Measurements from ENCODE around the gene AMBRA1. TPM values are rescaled to one million over a fixed set of nuclear protein-coding genes. Genes with fewer than 3 reads are reported as not detected.

The AMBRA1 gene
- total and polyA plus RNA-seq, 2 donors from 2014 or later, result 8.0 to 32.6 TPM

DNA sequence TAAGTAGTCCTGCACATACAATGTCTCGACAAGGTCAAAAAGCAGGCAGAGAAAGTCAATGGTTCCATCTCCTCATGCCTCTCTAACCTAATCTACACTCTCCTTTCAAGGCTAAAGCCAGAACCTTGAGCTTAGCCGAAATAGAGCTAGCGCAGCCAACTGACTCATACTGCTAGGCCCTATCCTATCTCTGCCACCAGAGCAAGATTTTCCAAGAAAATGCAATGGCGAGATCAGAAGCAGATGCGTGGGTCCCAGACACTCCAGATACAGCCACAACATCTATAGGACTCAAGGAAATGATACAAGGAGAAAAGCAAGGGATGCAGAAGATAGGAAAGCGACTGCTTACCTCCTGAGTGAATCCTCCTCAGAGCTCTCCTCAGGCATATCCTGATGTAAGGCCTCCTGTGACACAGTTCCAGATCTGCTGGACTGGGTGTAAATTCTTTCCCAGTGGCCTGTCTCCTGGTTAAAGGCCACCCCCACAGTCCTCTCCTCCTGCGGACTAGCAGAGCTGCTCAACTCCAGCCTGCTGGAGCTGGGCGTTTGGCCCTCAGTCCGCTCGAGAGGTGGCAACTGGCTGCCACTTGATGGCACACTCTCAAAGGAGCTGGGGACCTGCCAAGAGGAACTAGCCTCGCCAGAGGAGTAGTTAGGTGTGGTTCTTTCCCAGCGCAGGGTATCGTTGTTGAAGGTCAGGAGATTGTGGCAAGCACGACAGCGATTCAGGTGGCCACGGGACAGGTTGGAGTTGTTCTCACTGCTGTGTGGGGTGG, 52.0 kb downstream of the AMBRA1 start:
- no peak for FAIRE-seq
- H3K36me3 ChIP-seq (ENCODE audit: control insufficient read depth in 2 of 3, insufficient read depth in 3 of 3, low read length in 3 of 3), result peaks cover 13 to 36% (median 27%) of the 10 kb centered on the region in 3 donors

DNA sequence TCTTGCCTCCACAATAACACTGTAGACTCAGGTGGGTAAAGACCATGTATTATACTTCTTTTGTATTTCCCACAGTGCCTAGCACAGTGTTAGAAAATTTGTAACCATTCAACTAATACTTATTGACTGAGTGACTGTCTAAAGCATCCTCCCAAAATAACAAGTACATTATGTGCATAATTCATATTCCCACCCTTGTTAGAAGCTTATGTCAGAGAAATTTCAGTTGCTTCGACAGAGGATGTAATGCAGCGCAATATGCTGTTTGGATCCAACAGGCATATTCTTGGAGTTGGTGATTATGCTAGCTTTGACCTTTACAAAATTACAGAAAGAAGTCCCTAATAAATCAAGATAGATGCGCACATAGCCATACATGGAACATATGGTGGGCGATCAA, 53.0 kb downstream of the AMBRA1 start:
- no peaks in the 10 kb centered on the region for H3K9me3 ChIP-seq (ENCODE audit: control insufficient read depth in 2 of 3, insufficient read depth in 1 of 3, low read length in 3 of 3)
- no peak overlapping the region for H3K9ac ChIP-seq (ENCODE audit: low read length in 3 of 3)
- no peak overlapping the region for H3K4me3 ChIP-seq (ENCODE audit: low read length in 3 of 3)
- TF ChIP-seq, protein P1, sequence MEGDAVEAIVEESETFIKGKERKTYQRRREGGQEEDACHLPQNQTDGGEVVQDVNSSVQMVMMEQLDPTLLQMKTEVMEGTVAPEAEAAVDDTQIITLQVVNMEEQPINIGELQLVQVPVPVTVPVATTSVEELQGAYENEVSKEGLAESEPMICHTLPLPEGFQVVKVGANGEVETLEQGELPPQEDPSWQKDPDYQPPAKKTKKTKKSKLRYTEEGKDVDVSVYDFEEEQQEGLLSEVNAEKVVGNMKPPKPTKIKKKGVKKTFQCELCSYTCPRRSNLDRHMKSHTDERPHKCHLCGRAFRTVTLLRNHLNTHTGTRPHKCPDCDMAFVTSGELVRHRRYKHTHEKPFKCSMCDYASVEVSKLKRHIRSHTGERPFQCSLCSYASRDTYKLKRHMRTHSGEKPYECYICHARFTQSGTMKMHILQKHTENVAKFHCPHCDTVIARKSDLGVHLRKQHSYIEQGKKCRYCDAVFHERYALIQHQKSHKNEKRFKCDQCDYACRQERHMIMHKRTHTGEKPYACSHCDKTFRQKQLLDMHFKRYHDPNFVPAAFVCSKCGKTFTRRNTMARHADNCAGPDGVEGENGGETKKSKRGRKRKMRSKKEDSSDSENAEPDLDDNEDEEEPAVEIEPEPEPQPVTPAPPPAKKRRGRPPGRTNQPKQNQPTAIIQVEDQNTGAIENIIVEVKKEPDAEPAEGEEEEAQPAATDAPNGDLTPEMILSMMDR (IDR thresholded peaks at IDR 0.05; ENCODE audit: borderline replicate concordance, extremely low read depth, insufficient read depth), result no peak
- no peak overlapping the region for H3K27ac ChIP-seq (ENCODE audit: low read depth in 2 of 2, low read length in 2 of 2)
- FAIRE-seq (no peak), DNase-seq (no peak)
- peaks cover 13 to 36% (median 27%) of the 10 kb centered on the region in 3 donors for H3K36me3 ChIP-seq (ENCODE audit: control insufficient read depth in 2 of 3, insufficient read depth in 3 of 3, low read length in 3 of 3)
- intact Hi-C loops (cut with DNase I), result no loop called here
- no peaks in the 10 kb centered on the region for H3K27me3 ChIP-seq (ENCODE audit: control insufficient read depth, insufficient read depth, low read length)
- peaks cover 0 to 7% (median 0%) of the 10 kb centered on the region in 3 donors for H3K4me1 ChIP-seq (ENCODE audit: control insufficient read depth in 2 of 3, insufficient read depth in 2 of 3, low read depth in 1 of 3, low read length in 3 of 3)

More for the DNA sequence above, 52.0 kb downstream of the AMBRA1 start:
- Histone ChIP-seq H3K9ac (ENCODE audit: low read length in 3 of 3) (no peak overlapping the region), H3K4me1 (ENCODE audit: control insufficient read depth in 2 of 3, insufficient read depth in 2 of 3, low read depth in 1 of 3, low read length in 3 of 3) (peaks cover 0 to 7% (median 0%) of the 10 kb centered on the region in 3 donors), H3K27me3 (ENCODE audit: control insufficient read depth, insufficient read depth, low read length) (no peaks in the 10 kb centered on the region), H3K27ac (ENCODE audit: low read depth in 2 of 2, low read length in 2 of 2) (no peak overlapping the region), H3K4me3 (ENCODE audit: low read length in 3 of 3) (no peak overlapping the region), H3K9me3 (ENCODE audit: control insufficient read depth in 2 of 3, insufficient read depth in 1 of 3, low read length in 3 of 3) (no peaks in the 10 kb centered on the region)
- no peak for DNase-seq
- intact Hi-C loops (cut with DNase I), result no loop called here
- TF ChIP-seq, protein P1 (IDR thresholded peaks at IDR 0.05; ENCODE audit: borderline replicate concordance, extremely low read depth, insufficient read depth), result no peak

DNA sequence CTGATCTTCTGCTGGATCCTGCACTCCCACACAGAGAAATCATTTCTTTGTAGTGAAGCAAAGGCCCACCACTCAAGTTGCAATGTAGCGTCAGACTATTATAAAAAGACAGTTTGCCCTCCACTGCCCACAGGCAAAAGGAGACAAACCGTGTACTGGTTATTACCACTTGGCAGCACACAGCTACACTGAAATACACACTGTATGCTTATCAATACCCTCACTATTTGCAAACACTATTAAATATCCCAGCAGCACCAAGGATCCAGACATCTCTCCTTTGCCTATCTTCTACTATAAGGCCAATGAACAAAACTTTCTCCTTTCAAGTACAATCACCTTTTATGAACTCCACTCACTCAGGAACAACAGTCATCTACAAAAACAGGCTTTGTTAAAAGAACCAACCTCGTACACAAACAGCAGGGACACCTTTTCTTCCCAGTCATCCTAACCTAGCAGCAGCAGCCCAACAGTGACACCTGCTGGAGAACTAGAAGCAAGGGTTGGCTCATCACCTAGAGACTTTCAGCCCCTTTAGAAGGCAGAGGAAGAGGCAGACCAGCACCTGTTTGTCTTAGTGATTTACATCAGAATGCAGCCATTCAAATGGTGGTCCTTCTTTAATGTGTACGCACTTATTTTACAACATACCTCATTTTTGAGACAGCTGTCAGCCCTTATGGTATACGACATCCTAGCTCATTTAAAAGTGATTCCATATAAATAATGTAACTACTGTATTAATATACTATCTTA, 56.1 kb downstream of the AMBRA1 start:
- DNase-seq, result peak in 4 of 5 donors; percentile 76 to 96 (median 84)
- intact Hi-C loops (cut with DNase I), result loop anchor here (10.0 kb wide), 1 partner anchor 153 kb away; the partner anchor contains the start of gene MDK
- H3K9me3 ChIP-seq (ENCODE audit: control insufficient read depth in 2 of 3, insufficient read depth in 1 of 3, low read length in 3 of 3), result no peaks in the 10 kb centered on the region
- peaks cover 9 to 23% (median 11%) of the 10 kb centered on the region in 3 donors for H3K36me3 ChIP-seq (ENCODE audit: control insufficient read depth in 2 of 3, insufficient read depth in 3 of 3, low read length in 3 of 3)
- H3K9ac ChIP-seq (ENCODE audit: low read length in 3 of 3), result no peak overlapping the region
- no peak for FAIRE-seq
- TF ChIP-seq, protein P1 (IDR thresholded peaks at IDR 0.05; ENCODE audit: borderline replicate concordance, extremely low read depth, insufficient read depth), result peak; percentile 88
- H3K27me3 ChIP-seq (ENCODE audit: control insufficient read depth, insufficient read depth, low read length), result no peaks in the 10 kb centered on the region
- peaks cover 0 to 7% (median 0%) of the 10 kb centered on the region in 3 donors for H3K4me1 ChIP-seq (ENCODE audit: control insufficient read depth in 2 of 3, insufficient read depth in 2 of 3, low read depth in 1 of 3, low read length in 3 of 3)
- H3K4me3 ChIP-seq (ENCODE audit: low read length in 3 of 3), result no peak overlapping the region
- no peak overlapping the region for H3K27ac ChIP-seq (ENCODE audit: low read depth in 2 of 2, low read length in 2 of 2)
